ENCODE results near the gene BNIP5. TPM values are rescaled to one million over a fixed set of nuclear protein-coding genes. Genes with fewer than 3 reads are reported as not detected.

The BNIP5 gene
- total RNA-seq, 1 experiment from 2014 or later = not detected

- Histone ChIP-seq H3K36me3 (ENCODE audit: insufficient read depth, low read length) (no peaks in the 10 kb centered on the region), H3K4me2 (ENCODE audit: low read depth, low read length, poor library complexity, severe bottlenecking) (no peak overlapping the region), H3K27ac (ENCODE audit: low read length) (no peak overlapping the region), H3K9me3 (ENCODE audit: low read length) (no peaks in the 10 kb centered on the region), H3K27me3 (ENCODE audit: low read length) (no peaks in the 10 kb centered on the region), H3K4me3 (ENCODE audit: low read length) (no peak overlapping the region), H3K9ac (ENCODE audit: low read length) (no peak overlapping the region), H3K9me2 (replicated peaks; ENCODE audit: insufficient read depth, low read length) (no peaks in the 10 kb centered on the region), H4K20me1 (ENCODE audit: insufficient read depth, low read depth, low read length) (no peaks in the 10 kb centered on the region), H3K79me2 (ENCODE audit: low read length) (no peaks in the 10 kb centered on the region), H3K4me1 (ENCODE audit: low read length) (no peaks in the 10 kb centered on the region), H2AFZ (ENCODE audit: low read length) (no peak overlapping the region)
- DNase-seq = no peak
Observed at GRCh38 chr6:36286858-36287257, 49.8 kb downstream of the BNIP5 start.

DNA sequence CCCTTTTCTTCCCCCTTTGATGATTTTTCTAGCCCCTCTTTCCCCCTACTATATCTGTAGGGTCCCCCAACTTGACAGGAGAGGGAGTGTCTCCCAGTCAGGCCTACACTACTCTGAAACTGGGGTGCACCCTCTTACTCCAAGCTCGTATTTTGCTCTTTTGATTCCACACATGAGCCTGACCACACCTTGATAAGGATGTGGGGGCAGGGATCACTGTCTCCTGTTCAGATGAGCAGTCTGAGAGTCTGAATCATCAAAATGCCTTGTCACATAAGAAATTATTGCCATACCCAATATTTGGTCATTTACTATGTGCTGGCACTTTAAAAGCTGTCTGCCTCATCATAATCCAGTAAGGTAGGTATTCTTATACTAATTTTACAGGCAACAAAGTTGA, 50.9 kb downstream of the BNIP5 start:
- H3K27ac ChIP-seq (ENCODE audit: low read length) = no peak overlapping the region
- no peak overlapping the region for H3K4me2 ChIP-seq (ENCODE audit: low read depth, low read length, poor library complexity, severe bottlenecking)
- no peaks in the 10 kb centered on the region for H3K9me3 ChIP-seq (ENCODE audit: low read length)
- H3K79me2 ChIP-seq (ENCODE audit: low read length) = no peaks in the 10 kb centered on the region
- no peaks in the 10 kb centered on the region for H3K36me3 ChIP-seq (ENCODE audit: insufficient read depth, low read length)
- no peaks in the 10 kb centered on the region; the same call in 1 of the 2 replicates for H3K4me1 ChIP-seq (ENCODE audit: low read length)
- H2AFZ ChIP-seq (ENCODE audit: low read length) = no peak overlapping the region
- no peak overlapping the region for H3K9ac ChIP-seq (ENCODE audit: low read length)
- H3K9me2 ChIP-seq (replicated peaks; ENCODE audit: insufficient read depth, low read length) = no peaks in the 10 kb centered on the region
- H3K4me3 ChIP-seq (ENCODE audit: low read length) = no peak overlapping the region
- H4K20me1 ChIP-seq (ENCODE audit: insufficient read depth, low read depth, low read length) = no peaks in the 10 kb centered on the region
- no peaks in the 10 kb centered on the region for H3K27me3 ChIP-seq (ENCODE audit: low read length)
- DNase-seq = no peak

- Histone ChIP-seq H3K9me2 (replicated peaks; ENCODE audit: insufficient read depth, low read length) (no peaks in the 10 kb centered on the region), H3K79me2 (ENCODE audit: low read length) (no peaks in the 10 kb centered on the region), H3K4me1 (ENCODE audit: low read length) (no peaks in the 10 kb centered on the region; the same call in none of the 2 replicates), H2AFZ (ENCODE audit: low read length) (no peak overlapping the region), H3K9ac (ENCODE audit: low read length) (no peak overlapping the region), H3K9me3 (ENCODE audit: low read length) (no peaks in the 10 kb centered on the region), H3K36me3 (ENCODE audit: insufficient read depth, low read length) (no peaks in the 10 kb centered on the region), H3K27ac (ENCODE audit: low read length) (no peak overlapping the region), H4K20me1 (ENCODE audit: insufficient read depth, low read depth, low read length) (no peaks in the 10 kb centered on the region), H3K4me2 (ENCODE audit: low read depth, low read length, poor library complexity, severe bottlenecking) (no peak overlapping the region), H3K27me3 (ENCODE audit: low read length) (no peaks in the 10 kb centered on the region), H3K4me3 (ENCODE audit: low read length) (no peak overlapping the region)
- DNase-seq = no peak
Observed at GRCh38 chr6:36285187-36285671, 51.5 kb downstream of the BNIP5 start.

DNA sequence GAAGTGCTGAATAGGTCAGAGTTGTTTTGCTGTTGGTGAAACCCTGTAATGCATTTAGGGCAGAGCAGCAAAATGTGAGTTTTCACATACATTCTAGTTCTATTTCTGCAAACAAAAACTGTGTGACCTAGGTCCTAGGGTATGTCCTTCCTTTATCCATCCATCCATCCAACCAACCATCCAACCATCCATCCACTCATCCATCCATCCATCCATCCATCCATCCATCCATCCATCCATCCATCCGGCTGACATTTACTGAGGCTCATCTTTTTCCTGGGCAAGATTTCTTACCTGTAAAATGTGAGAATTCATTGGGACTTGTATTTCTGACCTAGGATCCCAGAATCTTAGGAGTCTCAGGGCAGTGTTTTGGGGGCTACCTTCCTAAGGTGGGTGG, 52.3 kb downstream of the BNIP5 start:
- H3K36me3 ChIP-seq (ENCODE audit: insufficient read depth, low read length) = no peaks in the 10 kb centered on the region
- no peak overlapping the region for H3K4me2 ChIP-seq (ENCODE audit: low read depth, low read length, poor library complexity, severe bottlenecking)
- no peaks in the 10 kb centered on the region; the same call in none of the 2 replicates for H3K4me1 ChIP-seq (ENCODE audit: low read length)
- H3K9me2 ChIP-seq (replicated peaks; ENCODE audit: insufficient read depth, low read length) = no peaks in the 10 kb centered on the region
- H3K9me3 ChIP-seq (ENCODE audit: low read length) = no peaks in the 10 kb centered on the region
- no peaks in the 10 kb centered on the region for H3K27me3 ChIP-seq (ENCODE audit: low read length)
- no peaks in the 10 kb centered on the region for H3K79me2 ChIP-seq (ENCODE audit: low read length)
- no peak for DNase-seq
- H3K27ac ChIP-seq (ENCODE audit: low read length) = no peak overlapping the region
- H3K9ac ChIP-seq (ENCODE audit: low read length) = no peak overlapping the region
- H3K4me3 ChIP-seq (ENCODE audit: low read length) = no peak overlapping the region
- H2AFZ ChIP-seq (ENCODE audit: low read length) = no peak overlapping the region
- no peaks in the 10 kb centered on the region for H4K20me1 ChIP-seq (ENCODE audit: insufficient read depth, low read depth, low read length)

- Histone ChIP-seq H3K4me3 (ENCODE audit: low read length) (no peak overlapping the region), H3K9me2 (replicated peaks; ENCODE audit: insufficient read depth, low read length) (no peaks in the 10 kb centered on the region), H3K79me2 (ENCODE audit: low read length) (no peaks in the 10 kb centered on the region), H3K4me1 (ENCODE audit: low read length) (no peaks in the 10 kb centered on the region; the same call in none of the 2 replicates), H2AFZ (ENCODE audit: low read length) (no peak overlapping the region), H3K27me3 (ENCODE audit: low read length) (no peaks in the 10 kb centered on the region), H4K20me1 (ENCODE audit: insufficient read depth, low read depth, low read length) (no peaks in the 10 kb centered on the region), H3K9ac (ENCODE audit: low read length) (no peak overlapping the region), H3K27ac (ENCODE audit: low read length) (no peak overlapping the region), H3K36me3 (ENCODE audit: insufficient read depth, low read length) (no peaks in the 10 kb centered on the region), H3K9me3 (ENCODE audit: low read length) (no peaks in the 10 kb centered on the region), H3K4me2 (ENCODE audit: low read depth, low read length, poor library complexity, severe bottlenecking) (no peak overlapping the region)
- no peak for DNase-seq
Observed at GRCh38 chr6:36283608-36284007, 53.1 kb downstream of the BNIP5 start.

- no peaks in the 10 kb centered on the region for H3K79me2 ChIP-seq (ENCODE audit: low read length)
Observed at GRCh38 chr6:36280983-36281382, 55.7 kb downstream of the BNIP5 start.

DNA sequence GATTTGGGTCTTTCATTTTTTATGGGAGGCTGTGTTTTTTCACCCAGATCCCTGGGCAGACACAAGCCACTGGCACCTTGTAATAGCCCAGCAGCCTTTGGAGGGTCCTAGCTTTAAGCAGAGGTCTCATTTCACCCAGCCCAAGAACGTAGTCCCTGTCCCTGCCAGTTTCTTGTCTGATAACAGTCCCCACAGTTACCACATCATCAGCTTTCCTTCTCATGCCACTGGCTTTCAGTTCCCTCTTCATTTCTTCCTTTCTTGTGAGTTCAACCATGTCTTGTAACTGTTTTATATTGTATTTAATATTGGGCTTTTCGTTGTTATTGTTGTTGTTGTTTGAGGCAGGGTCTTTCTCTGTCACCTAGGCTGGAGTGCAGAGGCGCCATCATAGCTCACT, 56.2 kb downstream of the BNIP5 start:
- Histone ChIP-seq H3K9me2 (replicated peaks; ENCODE audit: insufficient read depth, low read length) (no peaks in the 10 kb centered on the region), H3K9me3 (ENCODE audit: low read length) (no peaks in the 10 kb centered on the region), H3K4me3 (ENCODE audit: low read length) (no peak overlapping the region), H3K9ac (ENCODE audit: low read length) (no peak overlapping the region), H3K4me1 (ENCODE audit: low read length) (no peaks in the 10 kb centered on the region; the same call in none of the 2 replicates), H3K27ac (ENCODE audit: low read length) (no peak overlapping the region), H3K4me2 (ENCODE audit: low read depth, low read length, poor library complexity, severe bottlenecking) (no peak overlapping the region), H3K27me3 (ENCODE audit: low read length) (no peaks in the 10 kb centered on the region), H3K79me2 (ENCODE audit: low read length) (no peaks in the 10 kb centered on the region), H2AFZ (ENCODE audit: low read length) (no peak overlapping the region), H4K20me1 (ENCODE audit: insufficient read depth, low read depth, low read length) (no peaks in the 10 kb centered on the region), H3K36me3 (ENCODE audit: insufficient read depth, low read length) (no peaks in the 10 kb centered on the region)
- DNase-seq = no peak

More at GRCh38 chr6:36280983-36281382, 55.7 kb downstream of the BNIP5 start:
- Histone ChIP-seq H4K20me1 (ENCODE audit: insufficient read depth, low read depth, low read length) (no peaks in the 10 kb centered on the region), H3K9me3 (ENCODE audit: low read length) (no peaks in the 10 kb centered on the region), H3K4me3 (ENCODE audit: low read length) (no peak overlapping the region), H3K9me2 (replicated peaks; ENCODE audit: insufficient read depth, low read length) (no peaks in the 10 kb centered on the region), H3K4me2 (ENCODE audit: low read depth, low read length, poor library complexity, severe bottlenecking) (no peak overlapping the region), H3K9ac (ENCODE audit: low read length) (no peak overlapping the region), H3K27ac (ENCODE audit: low read length) (no peak overlapping the region), H2AFZ (ENCODE audit: low read length) (no peak overlapping the region), H3K36me3 (ENCODE audit: insufficient read depth, low read length) (no peaks in the 10 kb centered on the region), H3K4me1 (ENCODE audit: low read length) (no peaks in the 10 kb centered on the region; the same call in none of the 2 replicates), H3K27me3 (ENCODE audit: low read length) (no peaks in the 10 kb centered on the region)
- no peak for DNase-seq

- H3K36me3 ChIP-seq (ENCODE audit: insufficient read depth, low read length) = no peaks in the 10 kb centered on the region
Observed at GRCh38 chr6:36277946-36278470, 58.7 kb downstream of the BNIP5 start.

More at GRCh38 chr6:36277946-36278470, 58.7 kb downstream of the BNIP5 start:
- no peak for DNase-seq
- Histone ChIP-seq H3K27me3 (ENCODE audit: low read length) (no peaks in the 10 kb centered on the region), H3K4me1 (ENCODE audit: low read length) (no peaks in the 10 kb centered on the region; the same call in none of the 2 replicates), H3K27ac (ENCODE audit: low read length) (no peak overlapping the region), H3K79me2 (ENCODE audit: low read length) (no peaks in the 10 kb centered on the region), H3K9me2 (replicated peaks; ENCODE audit: insufficient read depth, low read length) (no peaks in the 10 kb centered on the region), H3K4me2 (ENCODE audit: low read depth, low read length, poor library complexity, severe bottlenecking) (no peak overlapping the region), H2AFZ (ENCODE audit: low read length) (no peak overlapping the region), H3K9ac (ENCODE audit: low read length) (no peak overlapping the region), H4K20me1 (ENCODE audit: insufficient read depth, low read depth, low read length) (no peaks in the 10 kb centered on the region), H3K4me3 (ENCODE audit: low read length) (no peak overlapping the region), H3K9me3 (ENCODE audit: low read length) (no peaks in the 10 kb centered on the region)
